HUDEP-2 (cell line): Measurements from ENCODE around the gene RPTOR.
A peak's percentile ranks its signal among the peaks of the same experiment; 100 is the strongest.

Experiments
- DNase-seq, 76 experiments: peaks; one replicate each; lab custom pipeline; 2025; ENCODE audit not compliant: unreplicated experiment in 76 of 76; lab: John Stamatoyannopoulos, UW

RPTOR gene

DNA sequence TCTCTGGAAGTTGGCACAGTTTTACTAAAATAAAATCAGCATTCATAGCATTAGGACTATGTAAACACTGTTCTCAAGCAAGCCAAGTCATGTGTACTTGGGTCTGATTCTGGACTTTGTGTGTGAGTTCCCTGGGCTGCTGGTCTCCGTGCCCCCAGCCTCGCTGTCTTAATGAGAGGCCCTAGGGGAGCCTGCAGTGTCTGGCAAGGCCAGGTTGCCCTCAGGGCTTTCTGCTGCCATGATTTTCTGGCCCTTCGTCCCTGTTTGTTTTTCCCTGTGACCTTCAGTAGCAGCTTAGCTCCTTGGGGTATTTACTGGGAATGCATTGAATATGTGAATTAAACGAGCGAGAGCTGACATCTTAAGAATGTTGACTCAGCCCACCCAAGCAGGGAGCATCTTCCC is 161.8 kb downstream of the RPTOR start:
- DNase-seq: no peak

- DNase-seq: peak in 13 of 76 experiments; percentile 3 to 46 (median 27)
These were observed 163.8 kb downstream of the RPTOR start for GRCh38 chr17:80708480-80708879.

GRCh38 chr17:80709090-80709695 is 164.6 kb downstream of the RPTOR start:
- no peak for DNase-seq

- DNase-seq: no peak
These were observed 166.2 kb downstream of the RPTOR start for GRCh38 chr17:80710714-80711302.

DNA sequence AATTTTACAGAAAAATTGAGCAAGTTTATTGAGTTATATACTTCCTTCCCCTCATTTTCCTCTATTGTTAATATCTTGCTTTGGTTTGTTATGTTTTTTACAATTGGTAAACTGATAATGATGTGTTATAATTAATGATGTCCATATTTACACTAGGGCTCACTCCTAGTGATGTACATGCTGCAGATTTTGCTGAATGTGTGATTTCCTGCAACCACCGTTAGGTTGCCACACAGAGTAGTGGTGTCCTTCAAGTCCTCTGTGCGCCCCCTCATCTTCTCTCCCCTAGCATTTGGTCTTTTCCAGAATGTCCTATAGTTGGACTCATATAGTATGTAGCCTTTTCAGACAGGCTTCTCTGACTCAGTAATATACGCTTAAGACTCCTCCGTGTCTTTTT is 167.5 kb downstream of the RPTOR start:
- DNase-seq: no peak

DNA sequence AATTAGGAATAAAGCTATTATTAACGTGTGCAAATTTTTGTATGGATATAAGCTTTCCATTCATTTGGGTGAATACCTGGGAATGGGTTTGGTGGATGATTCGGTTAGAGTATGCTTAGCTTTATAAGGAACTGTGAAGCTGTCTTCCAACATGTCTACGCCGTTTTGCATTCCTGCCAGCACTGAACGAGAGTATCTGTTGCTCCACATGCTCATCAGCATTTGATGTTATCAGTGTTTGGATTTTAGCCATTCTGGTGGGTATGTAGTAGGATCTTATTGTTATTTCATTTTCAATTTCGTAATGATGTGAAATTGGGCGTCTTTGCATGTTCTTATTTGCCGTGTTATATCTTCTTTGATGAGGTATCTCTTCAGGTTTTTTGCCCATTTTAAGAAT is 168.0 kb downstream of the RPTOR start:
- DNase-seq: peak in 8 of 76 experiments; percentile 5 to 33 (median 13)

- no peak for DNase-seq
These were observed 172.5 kb downstream of the RPTOR start for GRCh38 chr17:80716986-80717719.

GRCh38 chr17:80717720-80718083 is 173.1 kb downstream of the RPTOR start:
- no peak for DNase-seq

DNA sequence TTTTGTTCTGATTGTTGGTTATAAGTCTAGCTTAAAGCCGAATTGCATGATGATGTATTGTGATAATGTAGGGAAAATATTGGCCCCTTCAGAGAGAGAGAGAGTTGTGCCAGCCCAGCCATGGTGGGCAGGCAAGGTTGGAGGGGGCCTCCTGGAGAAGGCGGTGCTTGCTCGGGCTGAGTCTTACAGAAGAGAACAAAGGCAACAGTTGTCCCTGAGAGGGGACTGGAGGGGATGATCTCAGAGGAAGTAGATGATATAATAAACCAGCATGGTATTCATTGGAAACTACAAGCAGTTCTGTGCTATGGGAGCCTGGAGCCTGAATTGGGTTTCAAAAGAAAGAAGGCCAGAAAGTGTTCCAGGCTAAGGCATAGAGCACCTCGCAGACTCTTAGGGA is 173.8 kb downstream of the RPTOR start:
- DNase-seq: no peak

- DNase-seq: no peak
These were observed 174.8 kb downstream of the RPTOR start for GRCh38 chr17:80719449-80719848.

- DNase-seq: no peak
These were observed 176.3 kb downstream of the RPTOR start for GRCh38 chr17:80720610-80721577.

DNA sequence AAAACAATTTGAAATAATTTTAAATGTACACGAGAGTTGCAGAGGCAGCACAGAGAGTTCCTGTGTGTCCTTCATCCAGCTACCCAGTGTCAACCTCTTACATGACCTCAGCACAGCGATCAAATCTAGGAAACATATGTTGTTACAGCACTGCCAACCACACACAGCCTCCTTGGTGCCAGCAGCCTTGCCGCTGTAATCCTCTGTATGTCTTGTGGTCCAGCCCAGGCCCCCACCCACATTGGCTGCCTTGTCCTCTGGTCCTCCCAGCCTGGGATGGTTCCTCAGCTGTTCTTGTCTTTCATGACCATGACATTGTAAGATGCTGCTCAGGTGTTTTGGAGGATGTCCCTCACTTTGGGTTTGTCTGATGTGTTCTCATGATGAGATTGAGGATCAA is 178.0 kb downstream of the RPTOR start:
- no peak for DNase-seq

- no peak for DNase-seq
These were observed 180.2 kb downstream of the RPTOR start for GRCh38 chr17:80724775-80725266.

DNA sequence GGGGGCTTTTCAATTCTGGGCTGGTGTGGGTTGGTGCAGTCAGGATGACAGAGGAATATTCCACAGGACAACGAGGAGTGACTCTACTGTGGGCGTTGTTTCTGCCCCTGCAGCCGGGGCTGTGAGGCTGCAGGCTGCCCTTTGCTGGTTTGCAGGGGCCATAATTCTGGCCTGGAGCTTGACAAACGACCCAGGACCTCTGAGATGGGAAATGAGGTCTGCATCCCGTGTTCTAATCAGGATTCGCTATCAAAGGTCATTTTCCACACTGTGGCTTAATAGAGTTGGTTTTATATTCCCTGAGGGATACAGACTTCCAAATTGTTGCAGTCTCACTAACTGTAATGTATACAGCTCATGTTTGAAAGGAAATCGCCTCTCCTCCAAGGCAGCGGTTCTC is 180.9 kb downstream of the RPTOR start:
- DNase-seq: no peak

- no peak for DNase-seq
These were observed 182.1 kb downstream of the RPTOR start for GRCh38 chr17:80726558-80727408.

GRCh38 chr17:80727409-80727755 is 182.7 kb downstream of the RPTOR start:
- no peak for DNase-seq

DNA sequence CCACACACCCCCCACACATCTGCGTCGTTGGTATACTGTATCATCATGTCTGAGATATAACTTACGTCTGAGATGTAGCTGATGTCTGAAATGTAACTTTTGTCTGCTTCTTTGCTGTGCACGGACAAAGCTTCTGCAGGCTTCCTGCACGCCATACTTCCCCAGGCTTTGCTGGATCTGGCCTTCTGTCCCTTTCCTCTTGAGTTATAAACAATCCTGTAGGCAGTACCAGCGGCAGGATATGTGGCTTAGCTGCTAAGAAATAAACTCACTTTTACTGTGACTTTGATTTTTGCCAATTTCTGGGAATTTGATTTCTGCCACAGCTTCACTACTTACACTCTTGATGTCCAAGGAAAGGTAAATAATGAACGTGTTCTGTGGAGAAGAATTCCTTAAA is 184.4 kb downstream of the RPTOR start:
- no peak for DNase-seq

DNA sequence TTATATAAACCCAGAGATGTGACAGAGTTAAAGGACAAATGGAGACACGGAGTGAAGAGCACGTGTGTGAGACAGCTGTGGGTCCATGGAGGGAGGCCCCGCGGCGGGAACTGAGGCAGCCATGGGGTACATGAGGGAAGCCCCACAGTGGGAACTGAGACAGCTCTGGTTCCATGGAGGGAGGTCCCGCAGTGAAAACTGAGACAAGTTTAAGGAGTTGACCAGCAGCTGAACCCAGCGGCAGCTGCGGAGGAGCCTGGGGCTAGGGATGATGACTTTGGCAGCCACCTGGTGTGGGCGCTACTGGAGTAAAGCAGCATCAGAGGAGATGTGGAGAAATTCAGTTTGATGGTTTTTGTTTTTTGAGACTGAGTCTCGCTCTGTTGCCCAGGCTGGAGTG is 185.1 kb downstream of the RPTOR start:
- no peak for DNase-seq

- DNase-seq: no peak
These were observed 186.1 kb downstream of the RPTOR start for GRCh38 chr17:80730739-80731138.

- no peak for DNase-seq
These were observed 186.7 kb downstream of the RPTOR start for GRCh38 chr17:80731323-80731722.
